ENCODE data around the gene AOPEP. TPM values are rescaled to one million over a fixed set of nuclear protein-coding genes. Genes with fewer than 3 reads are reported as not detected.
A peak's percentile ranks its signal among the peaks of the same experiment; 100 is the strongest.

The AOPEP gene
- total RNA-seq, 4 donors from 2014 or later, result 80.7 to 428 (median 126) TPM

DNA sequence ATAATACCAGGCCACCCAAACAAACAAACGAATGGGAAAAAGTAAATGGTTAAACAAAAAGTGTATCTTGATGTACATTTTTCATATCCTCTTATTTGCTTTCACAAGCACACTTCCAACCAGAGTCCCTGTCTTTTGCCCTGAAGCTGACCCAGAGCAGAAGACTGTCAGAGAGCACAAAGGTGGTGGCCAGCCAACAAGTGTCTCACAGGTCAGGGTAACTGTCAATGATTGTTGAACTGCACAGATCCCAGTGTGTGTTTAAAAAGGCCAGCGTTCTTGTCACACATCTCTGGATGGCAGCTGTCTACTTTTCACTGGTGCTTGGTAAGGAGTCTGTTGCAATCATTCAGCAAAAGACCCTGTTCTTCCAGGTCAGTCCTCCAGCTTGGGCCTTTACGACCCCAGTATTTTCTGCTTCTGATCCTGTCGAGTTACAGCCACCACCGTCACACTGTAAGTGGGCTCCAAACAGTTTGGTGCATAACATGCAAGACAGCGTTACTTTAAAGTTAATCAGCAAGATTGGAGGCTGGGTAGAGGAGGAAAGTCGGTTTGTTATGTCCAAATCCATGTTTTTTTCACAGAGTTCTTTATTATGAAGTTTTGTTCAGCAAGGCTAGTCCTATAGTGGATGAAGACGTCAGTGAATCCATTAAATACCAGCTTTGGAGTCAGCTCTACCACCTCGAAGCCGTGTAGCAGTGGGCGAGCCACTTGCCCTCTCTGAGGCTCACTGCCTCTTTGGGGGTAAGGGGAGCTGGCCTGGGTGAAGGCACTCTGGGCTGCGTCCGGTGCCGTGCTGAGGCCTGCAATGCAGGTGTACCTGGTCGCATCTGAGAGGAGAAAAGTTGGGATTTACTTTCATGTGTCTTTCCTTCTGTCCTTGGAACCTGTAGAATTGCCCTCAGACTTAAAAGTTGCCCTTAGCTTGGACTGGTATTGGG lies 265.7 kb downstream of the AOPEP start:
- Histone ChIP-seq H3K27ac (peak overlapping the region; percentile 100), H3K9me3 (no peaks in the 10 kb centered on the region)
- intact Hi-C loops (cut with DNase I; ENCODE audit: low total_unique reads), result no loop called here

GRCh38 chr9:94993160-94993820 lies 266.8 kb downstream of the AOPEP start:
- peak overlapping the region; percentile 100 for H3K27ac ChIP-seq
- no peaks in the 10 kb centered on the region for H3K36me3 ChIP-seq
- no peaks in the 10 kb centered on the region for H3K27me3 ChIP-seq
- DNase-seq, result no peak
- intact Hi-C loops (cut with DNase I; ENCODE audit: low total_unique reads), result no loop called here
- TF ChIP-seq, protein P1, sequence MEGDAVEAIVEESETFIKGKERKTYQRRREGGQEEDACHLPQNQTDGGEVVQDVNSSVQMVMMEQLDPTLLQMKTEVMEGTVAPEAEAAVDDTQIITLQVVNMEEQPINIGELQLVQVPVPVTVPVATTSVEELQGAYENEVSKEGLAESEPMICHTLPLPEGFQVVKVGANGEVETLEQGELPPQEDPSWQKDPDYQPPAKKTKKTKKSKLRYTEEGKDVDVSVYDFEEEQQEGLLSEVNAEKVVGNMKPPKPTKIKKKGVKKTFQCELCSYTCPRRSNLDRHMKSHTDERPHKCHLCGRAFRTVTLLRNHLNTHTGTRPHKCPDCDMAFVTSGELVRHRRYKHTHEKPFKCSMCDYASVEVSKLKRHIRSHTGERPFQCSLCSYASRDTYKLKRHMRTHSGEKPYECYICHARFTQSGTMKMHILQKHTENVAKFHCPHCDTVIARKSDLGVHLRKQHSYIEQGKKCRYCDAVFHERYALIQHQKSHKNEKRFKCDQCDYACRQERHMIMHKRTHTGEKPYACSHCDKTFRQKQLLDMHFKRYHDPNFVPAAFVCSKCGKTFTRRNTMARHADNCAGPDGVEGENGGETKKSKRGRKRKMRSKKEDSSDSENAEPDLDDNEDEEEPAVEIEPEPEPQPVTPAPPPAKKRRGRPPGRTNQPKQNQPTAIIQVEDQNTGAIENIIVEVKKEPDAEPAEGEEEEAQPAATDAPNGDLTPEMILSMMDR (IDR thresholded peaks at IDR 0.05), result no peak
- TF ChIP-seq POLR2A (IDR thresholded peaks at IDR 0.05), result peak in 1 of 2 donors; percentile 12
- no peak overlapping the region for H3K4me3 ChIP-seq
- H3K4me1 ChIP-seq, result peaks cover 0 to 16% of the 10 kb centered on the region in 2 donors
- H3K9me3 ChIP-seq, result no peaks in the 10 kb centered on the region

More for the DNA sequence above, 265.7 kb downstream of the AOPEP start:
- Histone ChIP-seq H3K4me1 (peaks cover 0 to 16% of the 10 kb centered on the region in 2 donors), H3K27me3 (no peaks in the 10 kb centered on the region), H3K4me3 (no peak overlapping the region), H3K36me3 (no peaks in the 10 kb centered on the region)
- no peak for DNase-seq
- TF ChIP-seq POLR2A (IDR thresholded peaks at IDR 0.05), result no peak
- TF ChIP-seq, protein P1 (IDR thresholded peaks at IDR 0.05), result no peak

- no peaks in the 10 kb centered on the region for H3K36me3 ChIP-seq
- H3K27ac ChIP-seq, result peak overlapping the region; percentile 100
- H3K4me3 ChIP-seq, result no peak overlapping the region
- intact Hi-C loops (cut with DNase I; ENCODE audit: low total_unique reads), result no loop called here
- H3K9me3 ChIP-seq, result no peaks in the 10 kb centered on the region
- no peak for TF ChIP-seq POLR2A (IDR thresholded peaks at IDR 0.05)
- TF ChIP-seq, protein P1 (IDR thresholded peaks at IDR 0.05), result no peak
- peaks cover 0 to 16% of the 10 kb centered on the region in 2 donors for H3K4me1 ChIP-seq
- H3K27me3 ChIP-seq, result no peaks in the 10 kb centered on the region
- DNase-seq, result no peak
Measured at GRCh38 chr9:94993821-94994165, 267.3 kb downstream of the AOPEP start.

DNA sequence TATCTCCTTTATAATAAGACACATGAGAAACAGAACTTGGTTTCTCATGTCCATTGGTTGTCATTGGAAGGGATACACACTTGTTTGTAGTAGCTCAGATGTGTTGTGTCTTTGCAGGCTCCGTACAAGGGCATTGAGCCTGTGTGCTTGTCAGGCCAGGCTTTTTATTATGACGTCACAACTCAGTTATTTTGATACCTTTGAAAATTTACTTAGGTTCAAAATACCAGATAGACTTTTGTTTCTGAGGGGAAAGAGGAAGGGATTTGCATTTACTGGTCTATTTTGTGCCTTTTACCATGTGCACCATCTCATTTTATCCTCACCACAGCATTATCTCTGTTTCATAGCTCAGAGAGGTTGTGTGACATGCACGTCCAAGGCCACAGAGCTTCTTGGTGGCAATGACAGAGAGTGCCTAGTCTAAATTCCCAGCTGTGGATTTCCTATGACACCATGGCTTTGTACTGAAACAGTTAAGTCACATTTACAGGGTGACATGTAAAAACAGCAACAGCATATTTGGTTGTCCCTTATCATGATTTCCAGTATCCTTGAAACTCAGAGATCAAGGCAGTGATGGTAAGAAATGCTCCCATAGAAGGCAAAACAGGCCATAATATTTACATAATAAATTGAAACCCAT lies 268.7 kb downstream of the AOPEP start:
- no peaks in the 10 kb centered on the region for H3K27me3 ChIP-seq
- no peaks in the 10 kb centered on the region for H3K9me3 ChIP-seq
- peaks cover 0 to 16% of the 10 kb centered on the region in 2 donors for H3K4me1 ChIP-seq
- no peak for DNase-seq
- H3K36me3 ChIP-seq, result no peaks in the 10 kb centered on the region
- H3K27ac ChIP-seq, result peak overlapping the region; percentile 100
- intact Hi-C loops (cut with DNase I; ENCODE audit: low total_unique reads), result no loop called here
- H3K4me3 ChIP-seq, result no peak overlapping the region
- TF ChIP-seq, protein P1 (IDR thresholded peaks at IDR 0.05), result no peak
- TF ChIP-seq POLR2A (IDR thresholded peaks at IDR 0.05), result no peak

Data from uterus (tissue), 4 donors.